HG02623 (cell line): ENCODE results near the gene BCL2L15.

Experiments used
- ATAC-seq: cut with Tn5 transposase; IDR thresholded peaks from one replicate; pipeline ENCODE4 v1.9.1; 2021; ENCODE audit warnings: moderate library complexity; ENCODE audit not compliant: unreplicated experiment

BCL2L15 gene

GRCh38 chr1:113887402-113888175 is at the start of gene BCL2L15:
BCL2L15 (minus strand) TSS chr1:113887581; CDS start chr1:113887375, 206 bp downstream.
- no peak for ATAC-seq

DNA sequence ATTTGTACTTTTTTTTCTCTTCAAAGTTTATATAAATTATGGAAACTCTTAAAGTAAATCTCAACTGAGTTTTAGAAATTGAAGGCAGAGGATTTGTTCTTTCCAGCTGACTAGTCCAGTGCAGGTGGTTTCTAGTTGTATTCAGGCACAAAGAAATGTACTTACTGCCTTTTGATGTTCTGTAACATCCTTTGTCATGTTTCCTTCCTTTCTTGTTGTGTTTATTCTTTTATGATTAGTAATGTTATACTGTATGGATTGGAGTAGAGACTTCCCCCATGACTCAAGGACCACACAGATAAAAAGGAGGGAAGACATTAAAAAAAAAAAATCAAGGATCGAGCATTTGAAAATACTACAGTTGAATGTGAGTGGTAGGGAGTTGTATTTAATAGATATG is 49.8 kb upstream of the BCL2L15 start:
- ATAC-seq, result no peak

DNA sequence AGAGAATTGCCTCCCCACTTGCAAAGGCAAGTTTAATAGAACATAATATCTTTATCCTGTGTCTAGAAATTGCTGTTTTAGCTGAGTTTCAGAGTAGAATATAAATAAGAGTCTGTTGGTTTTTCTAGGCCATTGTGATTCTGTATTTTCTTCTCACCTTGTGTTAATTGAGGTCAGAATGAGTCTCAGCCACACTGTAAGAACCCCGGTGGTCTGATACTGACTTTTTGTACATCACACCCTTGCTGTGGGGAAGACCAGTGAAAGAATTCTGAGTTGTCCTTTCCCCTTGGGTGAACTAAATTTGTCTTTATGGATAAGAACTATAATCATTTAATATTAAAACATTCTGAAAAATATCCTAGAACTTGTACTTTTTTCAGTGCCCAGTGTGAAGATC is 48.6 kb upstream of the BCL2L15 start:
- no peak for ATAC-seq

GRCh38 chr1:113935176-113935575 is 47.8 kb upstream of the BCL2L15 start:
- no peak for ATAC-seq

DNA sequence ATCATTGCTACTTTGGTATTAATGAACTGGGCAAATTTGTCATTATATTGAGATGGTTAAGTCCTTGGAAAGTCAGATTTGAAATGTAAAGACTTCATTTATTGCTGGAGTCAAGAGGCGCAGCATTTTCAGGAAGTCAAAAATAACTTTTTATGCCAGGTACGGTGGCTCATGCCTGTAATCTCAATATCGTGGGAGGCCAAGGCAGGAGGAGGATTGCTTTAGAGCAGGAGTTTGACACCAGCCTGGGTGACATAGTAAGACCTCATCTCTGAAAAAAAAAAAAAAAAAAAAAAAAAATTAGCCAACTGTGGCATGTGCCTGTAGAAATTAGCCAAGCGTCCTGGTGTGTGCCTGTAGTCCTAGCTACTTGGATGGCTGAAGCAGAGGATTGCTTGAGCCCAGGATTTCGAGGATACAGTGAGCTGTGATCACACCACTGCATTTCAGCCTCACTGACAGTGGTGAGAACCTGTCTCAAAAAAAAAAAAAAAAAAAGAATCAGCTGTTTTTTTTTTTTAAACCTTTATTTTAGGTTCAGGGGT is 47.2 kb upstream of the BCL2L15 start:
- no peak for ATAC-seq

DNA sequence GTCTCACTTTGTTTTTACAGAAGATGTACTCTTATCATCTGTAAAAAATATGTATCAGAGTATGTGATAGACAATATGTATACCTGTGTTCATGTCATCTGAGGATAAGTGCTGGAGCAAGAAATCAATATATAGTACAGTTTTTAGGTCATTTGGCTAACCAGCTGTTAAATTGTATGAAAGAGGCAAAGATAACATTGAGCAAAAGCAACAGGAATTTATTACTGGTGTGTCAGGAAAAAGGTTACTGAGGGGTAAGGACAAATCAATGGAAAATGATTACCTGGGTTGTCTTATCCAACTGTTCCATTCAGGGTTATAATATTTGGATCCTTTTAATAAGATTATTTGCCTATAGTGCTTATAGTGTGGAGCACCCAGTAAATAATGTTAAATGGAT is 46.6 kb upstream of the BCL2L15 start:
- ATAC-seq, result no peak

- no peak for ATAC-seq
Measured at GRCh38 chr1:113931451-113931851, 44.1 kb upstream of the BCL2L15 start.

GRCh38 chr1:113930499-113931161 is 43.2 kb upstream of the BCL2L15 start:
- ATAC-seq, result peak; percentile 31

DNA sequence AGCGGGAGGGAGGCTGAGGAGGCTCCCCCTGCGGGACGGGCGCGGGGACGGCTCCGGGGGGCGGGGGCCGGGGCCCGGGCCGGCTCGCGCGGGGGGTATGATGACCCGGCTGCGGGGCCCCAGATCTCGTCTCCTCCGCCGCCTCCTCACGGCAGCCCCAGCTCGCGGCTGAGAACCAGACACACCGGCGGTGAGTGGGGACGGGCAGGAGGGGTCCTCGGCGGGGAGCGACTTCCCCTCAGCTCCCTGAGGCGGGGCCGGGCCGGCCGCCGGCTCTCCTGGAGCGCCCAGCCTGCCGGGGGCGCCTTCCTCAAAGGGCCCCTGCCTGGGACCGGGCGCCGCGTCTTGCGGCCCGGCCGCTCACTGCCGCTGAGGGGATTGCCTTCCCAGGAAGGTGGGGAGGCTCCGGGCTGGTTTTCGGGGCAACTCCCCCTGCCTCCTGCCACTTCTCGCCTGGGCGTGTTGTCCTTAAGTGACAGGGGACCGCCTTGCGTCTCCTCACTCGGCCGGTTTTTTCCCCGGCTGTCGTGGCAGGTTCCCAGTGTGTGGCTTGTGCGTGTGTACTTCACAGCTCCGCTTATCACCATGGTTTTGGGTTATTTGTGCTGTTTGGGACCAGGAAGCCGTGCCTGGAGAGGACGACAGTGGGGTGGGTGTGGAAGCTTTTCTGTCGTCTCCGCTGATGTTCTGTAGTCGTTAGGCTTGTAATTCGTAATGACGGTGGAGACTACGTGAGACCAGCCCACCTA is 42.5 kb upstream of the BCL2L15 start:
- ATAC-seq, result peak; percentile 28

DNA sequence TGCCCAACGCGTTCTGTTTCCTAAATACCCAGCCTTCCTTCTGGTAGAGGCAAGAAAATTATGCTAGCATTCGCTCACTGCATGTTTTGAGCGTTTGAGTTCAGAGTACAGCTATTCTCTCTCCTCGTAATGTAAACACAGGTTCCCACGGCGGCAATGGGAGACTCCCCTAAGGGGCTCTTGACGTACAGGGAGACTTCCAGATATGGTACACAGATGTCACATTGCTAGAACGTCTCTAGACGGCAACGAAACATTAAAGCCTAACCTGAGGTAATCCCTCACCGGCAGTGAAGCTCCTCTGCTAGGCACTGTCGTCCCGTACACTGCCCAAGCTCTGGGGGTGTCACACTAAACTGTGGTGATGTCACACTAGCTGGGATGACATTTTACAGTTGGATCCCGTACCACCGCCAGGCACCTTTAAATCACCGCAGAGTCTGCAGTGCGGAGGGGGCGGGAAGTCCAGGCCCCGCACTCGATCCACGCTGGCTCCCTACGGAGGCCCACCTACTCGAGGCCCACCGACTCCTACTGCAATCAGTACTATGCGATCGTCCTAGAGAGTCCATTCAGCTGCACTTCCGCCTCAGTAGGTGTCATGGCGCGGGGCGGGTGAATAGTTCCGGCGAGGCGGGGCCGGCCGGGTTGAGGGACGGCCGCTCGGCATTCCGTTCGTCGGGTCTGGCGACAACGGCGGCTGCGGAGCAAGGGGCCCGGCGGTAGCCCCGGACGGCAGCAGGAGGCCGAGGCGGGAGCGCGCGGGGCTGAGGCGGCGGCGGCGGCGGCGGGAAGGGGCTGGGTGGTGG is 41.8 kb upstream of the BCL2L15 start, which contains the start of gene HIPK1:
Gene HIPK1 (plus strand): TSS at position 384 of the 809 bp plus-strand sequence.
- ATAC-seq, result peak; percentile 59

DNA sequence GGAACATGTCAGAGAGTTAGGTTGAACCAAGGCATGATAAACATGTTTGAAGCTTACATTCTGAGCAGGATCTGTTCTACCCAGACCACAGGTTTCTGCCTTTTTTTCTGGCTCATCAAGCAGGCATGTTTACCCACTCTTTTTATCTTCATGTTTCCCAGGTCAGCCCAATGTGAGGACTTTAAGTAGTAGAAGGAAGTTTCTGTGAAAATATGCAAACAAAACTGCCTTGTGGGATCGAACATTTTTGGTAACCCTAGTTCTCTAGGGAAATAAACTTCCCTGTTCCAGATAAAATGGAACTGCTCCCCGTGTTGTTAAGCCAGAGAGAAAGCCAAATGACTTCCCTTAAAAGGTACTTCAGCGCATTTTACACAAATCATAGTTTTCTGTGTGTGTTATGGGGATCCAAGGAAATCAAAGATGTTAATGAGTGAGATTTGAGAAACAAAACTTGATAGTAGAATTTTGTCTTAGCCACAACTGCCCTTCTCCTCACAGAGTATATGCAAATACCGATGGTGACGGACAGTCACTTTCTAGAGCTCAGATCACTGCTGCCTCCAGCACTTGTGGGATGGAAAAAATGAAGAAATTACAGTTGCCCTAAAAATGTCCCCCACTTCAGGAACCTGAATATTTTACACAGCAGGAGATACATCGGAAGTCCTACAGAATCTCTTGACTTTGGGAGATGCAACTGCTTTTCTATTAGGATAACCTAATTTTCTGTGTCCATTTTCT is 41.0 kb upstream of the BCL2L15 start:
- ATAC-seq, result no peak

GRCh38 chr1:113924473-113924872 is 37.1 kb upstream of the BCL2L15 start:
- no peak for ATAC-seq

- ATAC-seq, result no peak
Measured at GRCh38 chr1:113922957-113923356, 35.6 kb upstream of the BCL2L15 start.

DNA sequence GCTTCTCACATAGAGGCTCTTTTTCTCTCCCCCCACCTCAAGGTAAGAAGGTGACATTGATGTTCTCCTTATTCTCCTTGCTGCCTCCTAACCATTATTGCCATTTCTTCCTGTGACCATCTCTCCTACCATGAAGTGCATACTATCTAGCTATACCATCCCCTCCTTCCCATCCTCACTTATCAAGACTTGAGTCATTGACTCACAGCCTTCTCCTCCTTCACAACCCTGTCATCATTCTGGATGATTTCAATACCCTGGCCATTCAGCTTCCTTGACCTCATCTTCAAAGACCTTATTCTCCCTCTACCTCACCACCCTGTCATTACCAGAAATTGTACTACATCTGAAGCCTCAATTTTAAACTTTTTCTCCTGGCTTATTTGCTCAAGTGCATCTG is 30.9 kb upstream of the BCL2L15 start:
- ATAC-seq, result no peak

GRCh38 chr1:113917400-113918082 is 30.2 kb upstream of the BCL2L15 start:
- ATAC-seq, result no peak

GRCh38 chr1:113916974-113917373 is 29.6 kb upstream of the BCL2L15 start:
- no peak for ATAC-seq

DNA sequence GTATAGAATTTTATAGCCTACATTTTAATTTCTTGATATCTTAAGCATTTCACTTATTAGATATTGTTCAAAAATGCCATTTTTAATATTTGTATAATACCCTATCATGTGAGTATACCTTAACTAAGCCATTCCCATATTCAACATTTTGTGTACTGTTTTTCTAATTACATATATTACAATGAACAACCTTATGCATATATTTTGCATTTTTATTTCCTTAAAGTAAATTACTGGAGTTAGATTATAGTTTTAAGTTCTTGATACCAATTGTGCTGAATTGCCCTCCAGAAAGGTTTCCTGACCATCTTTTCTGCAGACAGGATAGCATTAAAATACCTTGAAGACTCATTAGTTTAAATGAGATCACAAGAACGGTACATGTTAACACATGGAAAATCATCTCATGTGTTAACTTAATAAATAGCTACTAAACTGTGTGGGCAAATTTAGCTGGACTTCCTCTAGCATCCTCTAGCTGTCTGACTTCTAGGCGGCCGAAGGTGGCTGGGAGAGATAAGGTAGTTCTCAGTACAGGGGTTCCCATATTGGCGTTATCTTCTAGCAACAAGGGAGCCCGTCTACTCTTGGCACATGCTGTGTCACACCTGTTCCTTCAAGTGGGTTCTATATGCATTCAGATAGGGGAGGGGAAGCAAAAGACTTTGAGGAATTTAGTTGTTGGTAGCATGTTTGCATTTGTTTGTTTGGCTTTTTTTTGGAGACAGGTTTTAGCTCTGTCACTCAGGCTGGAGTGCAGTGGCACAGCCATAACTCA is 26.7 kb upstream of the BCL2L15 start:
- no peak for ATAC-seq

- ATAC-seq, result no peak
Measured at GRCh38 chr1:113913312-113913668, 25.9 kb upstream of the BCL2L15 start.
